Adrenal gland (tissue), 12 donors: ENCODE measurements around the gene COPZ1. TPM values are rescaled to one million over a fixed set of nuclear protein-coding genes. Genes with fewer than 3 reads are reported as not detected.
"Not testable (repeated sequence)": the region's sequence is repeated elsewhere in the genome, so short reads cannot be mapped to it uniquely, and the experiment has no call there.

Experiments
- DNase-seq, 7 donors: peaks; one replicate each; pipeline ENCODE4 v3.0.0-alpha.2; 2019 to 2020
- H3K27ac ChIP-seq, 5 donors: fragments of 200-600 bp; sonication (generic) in 4 of 5; 1 replicate in 3 of 5; 2 replicates in 2 of 5; pipeline versions ENCODE4 v1.5.1 to v1.8.0; 2016 to 2020; ENCODE audit warnings: mild to moderate bottlenecking in 1 of 5
- H3K27me3 ChIP-seq: fragments of 200-600 bp; 2 replicates; pipeline ENCODE4 v1.8.0; 2021
- H3K36me3 ChIP-seq, 2 donors: fragments of 200-600 bp; replicated peaks in 1 of 2; 1 replicate in 1 of 2; 2 replicates in 1 of 2; pipeline versions ENCODE4 v1.5.1 to v1.8.0; 2018 to 2022
- H3K4me1 ChIP-seq, 2 donors: fragments of 200-600 bp; replicated peaks in 1 of 2; 1 replicate in 1 of 2; 2 replicates in 1 of 2; pipeline versions ENCODE4 v1.5.1 to v1.8.0; 2018 to 2021
- H3K4me3 ChIP-seq, 4 donors: fragments of 200-600 bp; sonication (generic) in 3 of 4; one replicate each; pipeline ENCODE4 v1.5.1; 2016 to 2018
- H3K9me3 ChIP-seq, 3 donors: fragments of 200-600 bp; sonication (generic) in 1 of 3; replicated peaks in 1 of 3; 1 replicate in 2 of 3; 2 replicates in 1 of 3; pipeline versions ENCODE4 v1.5.1 to v1.8.0; 2016 to 2021
- CTCF ChIP-seq, 6 experiments: fragments of 450-650 bp in 4 of 6; fragments of 200-600 bp in 2 of 6; sonication (generic) in 1 of 6; IDR thresholded peaks; 1 replicate in 5 of 6; 2 replicates in 1 of 6; pipeline versions ENCODE4 v1.5.1 to v1.8.0; 2016 to 2021; ENCODE audit warnings: antibody characterized with exemption in 6 of 6, mild to moderate bottlenecking in 2 of 6, moderate library complexity in 1 of 6
- POLR2A ChIP-seq, 2 donors: fragments of 450-650 bp; IDR thresholded peaks; one replicate each; pipeline ENCODE4 v1.6.1; 2017; ENCODE audit warnings: antibody characterized with exemption in 2 of 2, mild to moderate bottlenecking in 2 of 2, moderate library complexity in 1 of 2
- WGBS, 4 donors: extraction: QIAGEN DNeasy Blood & Tissue Kit in 2 of 4; methylation state at CpG; one replicate each; pipeline versions ENCODE4 v1.1.5 to v1.1.7; 2013 to 2017; 5-methylcytosine and 5-hydroxymethylcytosine counted together
- intact Hi-C, 2 donors: fragments of 100-400 bp; cut with DNase I; formaldehyde crosslinking; loops; one replicate each; pipeline versions ENCODE4 v1.14.1 to v1.15.0; 2022 to 2023
- polyA plus RNA-seq, 3 donors: library from polyadenylated mRNA; stranded (reverse); fragments of 200-250 nt in 2 of 3; fragments of 350-450 nt in 1 of 3; fragmentation: Illumina TruSeq in 1 of 3; extraction: RNeasy Lipid Tissue Mini Kit (QIAGEN cat#74804) in 1 of 3; gene quantifications; one replicate each; pipeline ENCODE4 v1.2.3, GENCODE V29; 2013 to 2014
- total RNA-seq, 9 donors: library from RNA; depleted of rRNA in 4 of 9; stranded (reverse); fragments of >200 nt in 4 of 9; fragments of 120-200 nt in 1 of 9; fragmentation: NEBNext Ultra II Directional in 1 of 9; extraction: Animal tissue kit (Norgen Biotek cat#: 25700) in 1 of 9; gene quantifications; one replicate each; pipeline versions ENCODE4 v1.1.0 to v1.2.4, GENCODE V29; 2013 to 2023
- donor health status: healthy with polysubstance abuse.
- donor health status: Bipolar disorder and iron deficiency.
- donor health status: DM: yes; HTN: yes; CAD: no.
- donor health status: DM: no; HTN: no; CAD: no.
- donor health status: DM: no; HTN: no; CAD: no.
- donor health status: DM: yes; HTN: yes; CAD: no.

The COPZ1 gene
- total and polyA plus RNA-seq, 12 donors = 54.7 to 252 (median 152) TPM

GRCh38 chr12:54352022-54352531 is 27.1 kb downstream of the COPZ1 start:
- TF ChIP-seq POLR2A (IDR thresholded peaks at IDR 0.05) = no peak
- TF ChIP-seq CTCF (IDR thresholded peaks at IDR 0.05) = no peak
- no peaks in the 10 kb centered on the region for H3K9me3 ChIP-seq
- H3K36me3 ChIP-seq = peaks cover 0 to 44% of the 10 kb centered on the region in 2 donors
- no peak overlapping the region for H3K4me3 ChIP-seq
- H3K27me3 ChIP-seq = no peaks in the 10 kb centered on the region
- intact Hi-C loops = no loop called here
- H3K27ac ChIP-seq = peak overlapping the region in 3 of 5 donors; percentile 39 to 70 (median 54)
- H3K4me1 ChIP-seq = peaks cover 18 to 21% of the 10 kb centered on the region in 2 donors
- DNase-seq = peak; percentile 49 to 80 (median 68)
- WGBS, 4 donors = 20 to 45% (median 22%) methylated on average over 21 of the region's 21 CpGs

GRCh38 chr12:54352891-54353874 is 28.3 kb downstream of the COPZ1 start:
- peaks cover 18 to 26% of the 10 kb centered on the region in 2 donors for H3K4me1 ChIP-seq
- DNase-seq = peak in 1 of 7 donors; percentile 46

GRCh38 chr12:54354271-54354670 is 29.3 kb downstream of the COPZ1 start:
- H3K27ac ChIP-seq, H3K4me3 ChIP-seq, H3K27me3 ChIP-seq, intact Hi-C loops, H3K9me3 ChIP-seq, DNase-seq: not testable (repeated sequence)
- H3K36me3 ChIP-seq = peaks cover 0 to 22% of the 10 kb centered on the region in 2 donors
- peaks cover 18 to 31% of the 10 kb centered on the region in 2 donors for H3K4me1 ChIP-seq
- 66 to 93% (median 86%) methylated on average over 6 to 7 of the region's 7 CpGs for WGBS, 4 donors

More at GRCh38 chr12:54352891-54353874, 28.3 kb downstream of the COPZ1 start:
- intact Hi-C loops = no loop called here
- Histone ChIP-seq H3K9me3 (no peaks in the 10 kb centered on the region), H3K27me3 (no peaks in the 10 kb centered on the region), H3K36me3 (peaks cover 0 to 33% of the 10 kb centered on the region in 2 donors), H3K27ac (peak overlapping the region in 4 of 5 donors; percentile 39 to 70 (median 48)), H3K4me3 (no peak overlapping the region)
- TF ChIP-seq POLR2A (IDR thresholded peaks at IDR 0.05) = no peak
- no peak for TF ChIP-seq CTCF (IDR thresholded peaks at IDR 0.05)
- WGBS, 4 donors = 27 to 48% (median 41%) methylated on average over 1 of the region's 1 CpG

GRCh38 chr12:54355104-54355815 is 30.3 kb downstream of the COPZ1 start:
- no peak for DNase-seq
- Histone ChIP-seq H3K9me3 (no peaks in the 10 kb centered on the region), H3K36me3 (peaks cover 0 to 13% of the 10 kb centered on the region in 2 donors), H3K4me3 (no peak overlapping the region), H3K27me3 (no peaks in the 10 kb centered on the region), H3K4me1 (peaks cover 26 to 38% of the 10 kb centered on the region in 2 donors), H3K27ac (peak overlapping the region in 3 of 5 donors; percentile 13 to 54 (median 17))
- 68 to 76% (median 74%) methylated on average over 6 of the region's 6 CpGs for WGBS, 4 donors
- intact Hi-C loops = no loop called here
- peak in 2 of 6 experiments; percentile 7 to 15 for TF ChIP-seq CTCF (IDR thresholded peaks at IDR 0.05)
- no peak for TF ChIP-seq POLR2A (IDR thresholded peaks at IDR 0.05)
